GM19324 (cell line): ENCODE results near the gene EPN1.

Experiments
- ATAC-seq: cut with Tn5 transposase; IDR thresholded peaks from one replicate; pipeline ENCODE4 v1.9.1; 2021; ENCODE audit warnings: mild to moderate bottlenecking, moderate library complexity; ENCODE audit not compliant: unreplicated experiment, low FRiP score

The EPN1 gene

GRCh38 chr19:55659822-55660221, 15.2 kb upstream of the EPN1 start:
- ATAC-seq: no peak

GRCh38 chr19:55660404-55660803, 14.6 kb upstream of the EPN1 start:
- no peak for ATAC-seq

DNA sequence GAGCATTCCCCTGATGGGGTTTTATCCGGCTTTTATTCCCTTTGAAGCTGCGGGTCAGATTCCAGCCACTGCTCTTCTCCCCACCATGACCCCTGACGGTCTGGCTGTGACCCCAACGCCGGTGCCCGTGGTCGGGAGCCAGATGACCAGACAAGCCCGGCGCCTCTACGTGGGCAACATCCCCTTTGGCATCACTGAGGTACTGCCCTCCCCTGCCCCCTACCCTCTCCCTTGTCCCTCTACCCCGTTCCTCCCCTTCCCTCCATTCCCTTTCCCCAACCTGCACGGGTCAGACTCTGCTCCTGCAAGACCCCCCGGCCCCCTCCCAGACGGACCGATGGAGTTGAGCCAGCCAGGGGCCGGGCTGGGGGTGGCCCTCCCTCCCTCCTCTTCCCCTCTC, 14.0 kb upstream of the EPN1 start:
- ATAC-seq: no peak

DNA sequence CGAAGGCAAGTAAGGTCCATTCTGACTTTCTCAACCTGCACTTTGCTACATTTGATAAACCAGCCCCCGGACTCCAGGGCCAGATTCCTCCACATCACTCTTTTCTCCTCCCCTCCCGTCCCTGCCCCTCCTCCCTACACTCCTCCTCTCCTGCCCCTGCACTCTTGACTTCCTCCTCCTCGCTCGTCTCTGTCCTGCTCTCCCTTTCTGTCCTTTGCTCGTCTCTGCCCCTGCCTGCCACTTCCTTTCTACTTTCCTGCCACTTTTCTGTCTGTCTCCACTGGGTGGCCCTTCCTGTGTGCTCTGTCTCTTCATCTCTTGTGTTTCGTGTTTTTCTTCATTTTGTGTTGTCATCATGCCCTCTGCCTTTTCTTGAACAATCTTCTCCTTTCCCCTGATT, 13.2 kb upstream of the EPN1 start:
- ATAC-seq: no peak

GRCh38 chr19:55663846-55664536, 11.0 kb upstream of the EPN1 start:
- no peak for ATAC-seq

DNA sequence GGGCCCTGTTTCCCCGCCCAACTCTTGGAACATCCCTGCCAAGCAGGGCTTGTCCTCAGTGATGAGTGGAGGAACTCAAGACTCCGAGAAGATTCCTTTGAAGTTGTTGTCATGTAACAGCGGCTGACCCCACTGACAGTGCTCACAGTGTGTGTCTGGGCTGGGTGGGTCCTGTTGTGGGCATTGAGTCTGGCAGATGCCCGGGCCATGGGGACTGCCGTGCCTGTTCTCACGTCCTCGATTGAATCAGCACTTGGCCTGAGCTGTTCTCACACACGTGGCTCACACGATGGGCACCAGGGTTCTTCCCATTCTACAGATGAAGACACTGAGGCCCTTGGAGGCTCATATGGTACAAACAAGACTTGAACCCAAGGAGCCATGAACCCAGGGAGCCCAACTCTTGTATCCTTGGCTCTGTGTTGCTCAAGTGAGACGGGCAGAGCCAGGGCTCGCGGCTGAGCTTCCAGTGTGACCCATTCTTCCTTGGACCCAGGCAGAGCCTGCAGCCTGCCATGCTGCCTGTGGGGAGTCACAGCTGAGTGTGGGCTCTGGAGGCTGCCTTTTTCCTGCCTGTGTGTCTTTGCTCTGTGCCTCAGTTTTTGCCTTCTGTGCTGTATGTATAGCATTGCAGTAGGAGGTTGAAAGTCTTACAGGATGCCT, 8.6 kb upstream of the EPN1 start:
- no peak for ATAC-seq

GRCh38 chr19:55667006-55667381, 8.0 kb upstream of the EPN1 start:
- ATAC-seq: no peak

DNA sequence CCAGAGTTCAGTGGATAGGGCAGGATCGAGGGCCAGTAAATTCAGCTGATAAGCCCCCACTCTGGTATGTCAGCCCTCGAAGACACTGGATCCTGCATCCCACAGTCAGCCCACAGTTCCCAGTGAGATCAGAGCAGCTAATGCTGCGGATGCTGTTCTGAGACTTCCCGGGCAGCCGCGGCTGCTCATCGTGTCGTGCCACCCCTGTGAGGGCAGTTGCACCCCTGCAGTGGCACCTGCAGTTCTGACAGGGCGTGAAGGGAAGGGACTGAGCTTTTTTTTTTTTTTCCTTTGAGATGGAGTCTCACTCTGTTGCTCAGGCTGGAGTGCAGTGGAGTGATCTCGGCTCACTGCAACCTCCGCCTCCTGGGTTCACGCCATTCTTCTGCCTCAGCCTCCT, 7.5 kb upstream of the EPN1 start:
- ATAC-seq: no peak

GRCh38 chr19:55667958-55668357, 7.1 kb upstream of the EPN1 start:
- ATAC-seq: no peak

GRCh38 chr19:55668603-55669348, 6.2 kb upstream of the EPN1 start:
- no peak for ATAC-seq

DNA sequence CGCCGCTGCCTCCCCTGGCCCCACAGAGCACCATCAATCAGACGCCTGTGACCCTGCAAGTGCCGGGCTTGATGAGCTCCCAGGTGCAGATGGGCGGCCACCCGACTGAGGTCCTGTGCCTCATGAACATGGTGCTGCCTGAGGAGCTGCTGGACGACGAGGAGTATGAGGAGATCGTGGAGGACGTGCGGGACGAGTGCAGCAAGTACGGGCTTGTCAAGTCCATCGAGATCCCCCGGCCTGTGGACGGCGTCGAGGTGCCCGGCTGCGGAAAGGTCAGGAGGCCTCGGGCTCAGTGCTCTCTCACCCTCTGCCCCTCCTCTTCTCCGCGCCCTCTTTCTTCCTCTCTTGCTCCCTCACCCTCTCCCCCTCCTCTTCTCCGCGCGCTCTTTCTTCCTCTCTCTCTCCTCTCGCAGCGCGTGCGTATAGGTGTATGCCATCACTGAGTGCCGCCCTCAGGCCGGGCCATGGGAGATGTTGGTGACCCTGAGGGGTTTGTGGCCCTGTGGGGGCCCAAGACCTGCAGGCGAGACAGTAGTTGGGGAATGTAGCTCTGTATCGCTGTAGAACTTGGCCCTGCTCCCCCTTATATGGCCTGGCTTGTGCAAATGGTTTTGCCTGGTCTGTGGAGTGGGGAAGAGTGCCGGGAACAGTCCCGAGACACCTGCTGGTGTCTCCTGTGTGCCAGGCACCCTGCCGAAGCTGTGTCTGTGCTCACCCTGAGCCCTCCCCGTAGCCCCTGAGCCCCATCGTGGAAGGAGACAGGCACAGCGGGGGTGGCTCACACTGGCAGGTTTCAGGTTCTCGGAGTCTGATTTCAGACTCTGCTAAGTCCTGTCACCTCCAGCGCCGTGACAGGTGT, 5.4 kb upstream of the EPN1 start:
- ATAC-seq: no peak

DNA sequence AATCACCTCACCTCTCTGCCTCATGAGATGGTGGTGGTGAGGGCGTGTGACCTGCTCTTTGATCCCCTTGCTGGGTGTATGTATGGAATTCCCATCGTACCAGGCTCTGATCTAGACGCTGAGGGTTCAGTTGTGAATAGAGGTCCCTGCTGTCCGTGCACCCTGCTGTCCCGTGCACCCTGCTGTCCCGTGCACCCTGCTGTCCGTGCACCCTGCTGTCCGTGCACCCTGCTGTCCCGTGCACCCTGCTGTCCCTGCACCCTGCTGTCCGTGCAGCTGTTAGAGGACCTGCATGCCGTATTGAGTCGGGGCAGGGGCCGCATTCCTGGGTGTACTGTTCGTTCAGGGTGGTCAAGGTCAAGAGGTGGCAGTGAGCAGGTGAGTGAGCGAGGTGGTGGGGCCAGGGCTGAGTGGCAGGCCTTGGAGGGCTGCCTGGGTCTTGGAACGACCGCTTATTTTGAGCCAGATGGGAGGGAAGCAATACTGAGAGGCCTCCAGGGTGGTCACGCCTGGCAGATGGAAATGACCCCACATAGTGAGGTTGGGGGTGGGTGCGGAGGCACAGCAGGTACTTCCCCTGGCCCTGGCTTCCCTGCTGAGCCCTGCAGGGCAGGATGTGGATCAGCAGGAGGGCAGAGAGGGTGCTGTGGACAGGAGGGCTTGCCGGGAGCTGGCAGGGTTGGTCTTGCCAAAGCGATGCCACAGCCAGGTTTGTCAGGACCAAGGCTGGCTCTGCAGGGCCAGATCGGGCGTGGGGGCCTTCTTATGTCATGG, 4.6 kb upstream of the EPN1 start:
- no peak for ATAC-seq

GRCh38 chr19:55671054-55671378, 4.0 kb upstream of the EPN1 start:
- no peak for ATAC-seq

DNA sequence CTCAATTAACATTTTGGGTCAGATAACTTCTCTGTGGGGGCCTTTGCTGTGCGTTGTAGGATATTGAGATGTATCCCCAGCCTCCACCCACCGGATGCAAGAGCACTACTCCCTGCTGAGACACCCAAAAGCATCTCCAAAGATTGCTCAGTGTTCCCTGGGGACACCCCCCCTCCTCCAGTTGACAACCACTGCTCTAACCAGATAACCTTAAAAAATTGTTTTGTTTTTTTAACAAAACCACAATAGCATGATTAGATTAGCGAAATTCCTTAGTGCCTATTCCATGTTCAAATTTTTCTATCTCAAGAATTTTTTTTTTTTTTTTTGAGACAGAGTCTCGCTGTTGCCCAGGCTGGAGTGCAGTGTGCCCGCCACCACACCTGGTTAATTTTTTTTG, 2.6 kb upstream of the EPN1 start:
- no peak for ATAC-seq

- no peak for ATAC-seq
These were observed 1.6 kb upstream of the EPN1 start for GRCh38 chr19:55673465-55673864.

DNA sequence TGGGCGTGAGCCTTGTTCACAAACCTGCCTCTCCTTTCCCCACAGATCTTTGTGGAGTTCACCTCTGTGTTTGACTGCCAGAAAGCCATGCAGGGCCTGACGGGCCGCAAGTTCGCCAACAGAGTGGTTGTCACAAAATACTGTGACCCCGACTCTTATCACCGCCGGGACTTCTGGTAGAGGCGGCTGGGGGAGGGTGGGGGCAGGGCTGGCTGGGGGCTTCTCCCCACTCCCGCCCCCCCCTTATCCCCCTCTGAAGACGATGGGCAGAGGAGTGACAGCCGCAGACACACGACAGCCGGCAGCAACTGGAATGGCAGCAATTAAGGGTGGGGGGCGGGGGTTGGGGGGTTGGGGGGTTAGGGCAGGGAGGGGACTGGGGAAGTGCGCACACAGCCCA, 1.1 kb upstream of the EPN1 start:
- ATAC-seq: no peak

DNA sequence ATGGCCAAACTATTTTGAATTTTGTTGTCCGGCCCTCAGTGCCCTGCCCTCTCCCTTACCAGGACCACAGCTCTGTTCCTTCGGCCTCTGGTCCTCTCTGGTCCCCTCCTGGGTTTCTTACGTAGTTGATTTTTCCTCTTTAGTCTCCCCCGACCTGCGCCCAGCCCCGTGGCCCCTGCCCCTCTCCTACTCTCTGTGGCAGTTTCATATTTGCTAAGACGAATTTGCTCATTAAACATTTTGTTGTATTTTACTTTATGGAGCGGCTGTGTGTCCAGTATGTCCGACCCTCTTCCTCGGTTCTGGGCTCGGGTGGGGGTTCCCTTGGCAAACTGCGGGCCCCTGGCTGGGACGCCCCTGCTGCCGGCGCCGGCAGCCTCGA, 576 bp upstream of the EPN1 start:
- no peak for ATAC-seq

DNA sequence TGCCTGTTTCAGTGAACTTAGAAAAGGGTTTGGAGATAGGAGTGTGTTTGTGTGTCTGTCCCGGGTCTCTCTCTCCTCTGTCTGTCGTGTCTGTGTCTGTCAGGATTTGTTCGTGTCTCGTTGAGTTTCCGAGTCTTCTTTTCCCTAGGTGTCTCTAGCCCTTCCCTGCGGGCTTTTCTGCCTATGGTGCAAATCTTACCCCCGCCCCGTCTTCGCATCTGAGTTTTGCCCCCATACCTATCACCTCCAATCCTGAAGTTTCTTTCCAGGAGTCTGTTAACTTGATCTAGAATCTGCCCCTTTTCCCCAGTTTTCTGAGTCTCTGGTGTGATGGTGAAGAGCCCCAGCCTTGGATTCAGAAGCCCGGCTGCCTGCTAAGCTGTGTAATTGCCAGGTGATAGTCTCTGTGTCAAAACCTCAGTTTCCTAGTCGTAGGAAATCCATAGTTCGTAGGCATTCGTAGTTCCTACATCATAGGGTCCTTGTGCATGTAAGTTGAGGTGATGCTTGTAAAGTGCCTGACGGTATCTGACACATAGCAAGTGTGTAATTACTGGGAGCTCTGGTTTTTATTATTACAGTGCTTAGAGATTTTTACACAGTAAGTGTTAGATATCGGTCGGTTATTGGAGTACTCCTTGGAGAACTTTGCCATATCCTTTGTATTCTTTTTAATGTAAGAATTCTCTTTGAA, 782 bp downstream of the EPN1 start:
- no peak for ATAC-seq

- no peak for ATAC-seq
These were observed 1.4 kb downstream of the EPN1 start for GRCh38 chr19:55676383-55676782.
